ENCODE results near the gene KLRB1.
"Not testable (repeated sequence)": the region's sequence is repeated elsewhere in the genome, so short reads cannot be mapped to it uniquely, and the experiment has no call there.

KLRB1 gene

GRCh38 chr12:9619411-9620179 is 11.9 kb upstream of the KLRB1 start:
- peak; percentile 76 for DNase-seq

DNA sequence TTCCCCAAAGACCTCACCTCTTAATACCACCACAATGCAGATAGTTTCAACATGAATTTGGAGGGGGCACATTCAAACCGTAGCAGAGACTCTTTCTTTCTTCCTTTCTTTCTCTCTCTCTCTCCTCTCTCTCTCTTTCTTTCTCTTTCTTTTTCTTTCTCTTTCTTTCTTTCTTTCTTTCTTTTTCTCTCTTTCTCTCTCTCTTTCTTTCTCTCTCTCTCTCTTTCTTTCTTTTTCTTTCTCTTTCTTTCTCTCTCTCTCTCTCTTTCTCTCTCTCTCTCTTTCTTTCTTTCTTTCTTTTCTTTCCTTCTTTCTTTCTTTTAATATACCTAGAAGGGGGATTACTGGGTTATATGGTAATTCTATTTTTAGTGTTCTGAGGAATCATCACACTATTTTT is 11.2 kb upstream of the KLRB1 start:
- not testable (repeated sequence) for DNase-seq

DNA sequence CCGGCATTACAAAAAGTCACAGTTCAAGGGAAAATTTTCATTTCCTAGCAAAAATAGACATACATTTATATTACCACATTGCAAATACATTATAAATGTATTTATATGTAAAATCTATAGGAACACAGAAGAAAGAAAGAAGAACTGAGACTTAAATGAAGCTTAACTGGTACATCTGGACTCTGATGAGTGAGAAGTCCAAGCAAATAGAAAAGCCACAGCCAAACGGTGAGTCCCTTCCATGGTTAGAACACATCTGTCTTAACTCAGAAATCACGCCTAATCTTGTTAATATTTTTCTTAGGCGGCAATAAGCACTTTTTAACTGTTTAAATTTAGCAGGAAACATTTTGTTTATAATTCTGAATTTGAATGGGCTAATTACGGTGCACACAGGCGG is 9.4 kb upstream of the KLRB1 start:
- DNase-seq, result no peak

DNA sequence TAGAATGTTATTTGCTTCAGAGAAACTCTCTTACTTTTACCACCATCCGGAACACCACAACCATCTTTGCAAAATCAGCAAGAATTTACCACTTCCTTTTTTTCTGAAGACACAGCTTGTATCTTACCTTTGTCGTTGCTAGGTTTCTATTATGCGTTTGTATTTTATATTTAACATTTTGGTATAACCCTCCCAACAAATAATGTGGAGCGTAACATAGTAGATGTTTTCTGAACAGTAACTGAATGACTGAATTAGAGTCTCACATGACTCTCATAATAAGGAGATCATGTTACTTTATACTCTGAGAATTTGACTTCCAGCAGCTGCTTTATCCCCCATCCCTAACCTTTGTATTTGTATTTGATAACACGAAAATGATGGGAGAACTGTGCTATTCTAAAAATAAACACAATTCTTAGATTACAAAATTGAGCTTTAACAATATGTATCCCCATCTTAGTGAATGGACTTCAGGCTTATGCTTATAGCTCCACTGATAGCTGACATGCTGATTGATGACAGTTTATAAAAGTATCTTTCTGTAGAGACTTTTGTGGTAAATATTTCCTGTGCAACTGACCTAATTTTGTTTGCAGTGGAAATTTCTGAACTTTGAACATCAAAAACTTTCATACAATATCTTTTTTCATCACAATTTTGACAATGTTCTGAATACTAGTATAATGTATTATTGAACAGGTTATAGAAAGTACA is 7.9 kb upstream of the KLRB1 start:
- DNase-seq, result peak; percentile 47

- not testable (repeated sequence) for DNase-seq
These were observed 2.9 kb upstream of the KLRB1 start for GRCh38 chr12:9610606-9611005.

GRCh38 chr12:9606736-9607372 is 862 bp downstream of the KLRB1 start:
- DNase-seq, result no peak

- DNase-seq, result no peak
These were observed 1.5 kb downstream of the KLRB1 start for GRCh38 chr12:9606247-9606646.

- DNase-seq, result peak; percentile 64
These were observed 2.2 kb downstream of the KLRB1 start for GRCh38 chr12:9605483-9605882.

DNA sequence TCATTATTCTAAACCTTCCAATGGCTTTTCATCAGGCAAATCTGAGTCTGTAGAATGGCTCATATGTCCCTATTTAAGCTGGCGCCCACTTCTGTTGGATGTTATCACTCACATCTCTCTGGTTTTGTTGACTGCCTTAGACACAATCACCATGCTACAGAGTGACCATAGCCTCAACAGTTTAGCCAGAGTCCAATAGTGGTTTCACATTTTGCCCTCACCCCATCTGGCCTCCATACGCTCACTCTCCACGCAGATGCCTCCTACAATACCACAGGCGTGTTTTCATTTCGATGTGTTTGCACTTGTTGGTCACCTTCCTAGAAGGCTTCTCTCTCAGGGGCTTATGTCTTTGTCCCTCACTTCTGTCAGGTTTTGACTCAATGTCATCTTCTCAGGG is 3.4 kb downstream of the KLRB1 start:
- peak; percentile 69 for DNase-seq

- DNase-seq, result not testable (repeated sequence)
These were observed 7.3 kb downstream of the KLRB1 start for GRCh38 chr12:9600426-9600825.

DNA sequence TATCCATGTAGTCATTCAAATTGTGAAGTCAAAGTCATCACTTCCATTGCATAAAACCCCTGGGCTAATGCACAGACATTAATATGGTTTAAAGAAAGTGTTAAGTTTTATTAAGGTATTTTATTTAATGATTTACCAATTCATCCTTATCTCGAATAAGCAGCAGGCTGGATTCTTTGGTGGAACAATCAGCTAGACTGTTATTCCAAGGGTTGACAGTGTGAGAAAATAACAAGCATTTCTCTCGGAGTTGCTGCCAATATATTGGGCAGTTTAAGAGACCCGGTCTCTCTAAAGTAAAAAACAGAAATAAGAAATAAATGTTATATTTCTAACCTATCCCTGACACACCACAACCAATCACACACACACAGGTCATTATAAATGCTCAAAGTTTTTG is 9.4 kb downstream of the KLRB1 start:
- no peak for DNase-seq

DNA sequence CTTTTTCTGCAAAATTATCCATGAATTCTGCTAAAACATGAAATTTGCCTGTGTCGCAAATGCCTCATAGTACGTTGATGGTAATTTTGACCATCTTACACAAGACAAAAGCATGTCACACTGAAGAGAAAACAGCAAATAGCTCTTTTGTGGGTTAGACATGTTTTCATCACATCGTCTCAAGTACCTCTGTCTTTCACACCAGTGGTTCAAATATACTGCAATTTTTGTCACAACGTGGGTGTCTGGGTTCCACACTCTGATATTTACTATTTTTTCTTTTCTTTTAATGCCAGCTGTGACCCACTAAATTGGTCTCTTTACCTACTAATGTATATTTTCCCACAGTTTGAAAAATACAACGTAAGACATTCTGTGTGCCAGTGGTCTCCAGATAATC is 10.4 kb downstream of the KLRB1 start:
- no peak for DNase-seq

- no peak for DNase-seq
These were observed 17.3 kb downstream of the KLRB1 start for GRCh38 chr12:9590441-9590840.

DNA sequence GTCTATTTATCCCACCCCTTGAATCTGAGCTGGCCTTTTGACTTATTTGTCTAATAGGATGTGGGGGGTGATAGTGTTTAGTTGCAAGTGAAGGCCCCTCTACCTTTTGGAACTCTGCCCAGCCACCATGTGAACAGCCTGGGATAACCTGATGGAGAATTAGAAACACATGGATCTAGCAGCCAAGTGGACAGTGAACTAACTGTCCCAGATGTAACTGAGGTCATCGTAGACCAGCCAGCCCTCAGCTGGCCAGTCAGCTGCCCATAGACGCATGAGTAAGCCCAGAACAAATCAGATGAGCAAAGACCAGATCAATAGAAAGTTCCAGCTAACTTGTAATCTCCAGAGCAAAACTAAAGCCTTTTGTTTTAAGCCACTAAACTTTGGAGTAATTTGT is 19.0 kb downstream of the KLRB1 start:
- no peak for DNase-seq

DNA sequence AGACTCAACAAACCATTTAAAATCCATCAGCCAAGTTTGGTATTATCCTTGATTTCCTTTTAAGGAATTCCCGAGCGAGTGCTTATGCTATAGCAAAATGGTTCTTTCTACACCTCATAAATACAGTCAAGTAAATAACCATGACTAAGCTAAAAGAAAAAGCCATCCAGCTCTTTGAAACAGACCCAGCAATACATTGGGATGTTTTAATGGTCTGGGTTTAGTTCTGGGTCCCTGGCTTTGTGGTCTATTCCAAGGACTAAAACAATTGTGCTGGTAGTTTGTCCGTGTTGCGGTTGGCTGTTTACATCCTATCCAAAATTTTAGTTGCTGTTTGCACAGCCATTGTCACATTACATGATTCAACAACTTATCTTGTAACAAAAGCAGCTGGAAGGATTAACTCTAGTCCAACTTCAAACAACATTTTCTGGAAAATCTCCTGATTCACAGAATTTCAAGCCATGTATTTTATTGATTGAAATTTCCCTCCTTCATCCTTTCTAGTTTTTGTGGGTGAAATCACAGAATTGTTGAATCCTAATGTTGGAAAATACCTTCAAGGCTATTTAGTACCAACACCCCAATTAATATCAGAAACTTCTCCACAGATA is 19.6 kb downstream of the KLRB1 start:
- DNase-seq, result no peak

DNA sequence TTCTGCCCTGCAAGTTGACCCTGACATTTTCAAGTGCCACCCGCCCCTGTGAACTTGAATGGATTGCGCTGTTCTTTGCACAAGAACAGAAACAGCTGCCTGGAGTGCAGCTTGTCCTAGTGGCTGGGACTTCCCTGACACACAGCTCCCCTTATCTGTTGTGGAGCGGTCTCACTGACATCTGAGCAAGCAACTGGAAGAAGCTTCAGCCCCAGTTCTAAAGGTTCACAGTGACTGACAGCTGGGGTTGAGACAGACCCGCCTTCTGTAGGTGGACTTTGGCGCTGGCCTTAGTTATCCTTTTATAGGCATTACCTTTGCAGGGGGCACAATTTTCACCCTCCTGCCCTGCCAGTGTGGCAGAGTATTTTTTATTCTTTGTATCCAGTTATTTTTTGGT is 30.0 kb downstream of the KLRB1 start:
- DNase-seq, result not testable (repeated sequence)

- not testable (repeated sequence) for DNase-seq
These were observed 40.6 kb downstream of the KLRB1 start for GRCh38 chr12:9567151-9567550.

GRCh38 chr12:9566113-9566512 is 41.6 kb downstream of the KLRB1 start:
- DNase-seq, result not testable (repeated sequence)

DNA sequence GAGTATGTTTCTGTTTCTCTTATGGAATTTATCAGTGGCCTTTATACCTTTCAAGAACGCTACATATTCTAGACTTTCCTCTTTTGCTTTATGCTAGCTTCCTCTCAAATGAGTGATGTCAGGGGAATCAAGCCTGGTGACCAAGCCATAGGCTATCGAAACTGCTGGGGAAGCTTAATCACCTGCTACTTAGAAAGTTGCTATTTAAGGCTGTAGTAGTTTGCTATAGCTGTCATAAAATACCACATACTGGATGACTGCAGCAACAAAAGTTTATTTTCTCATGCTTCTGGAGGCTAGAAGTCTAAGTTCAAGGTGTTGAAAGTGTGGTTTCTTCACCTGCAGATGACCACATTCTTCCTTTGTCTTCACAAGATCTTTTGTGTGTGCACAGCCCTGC is 43.3 kb downstream of the KLRB1 start:
- not testable (repeated sequence) for DNase-seq

- not testable (repeated sequence) for DNase-seq
These were observed 44.8 kb downstream of the KLRB1 start for GRCh38 chr12:9562841-9563453.

GRCh38 chr12:9545489-9545888 is 62.2 kb downstream of the KLRB1 start:
- not testable (repeated sequence) for DNase-seq
